Stimulated activated CD4-positive, alpha-beta T cell treated with anti-CD3 and anti-CD28 coated beads, Interleukin-2, amount 100 ng/mL, for 48 hours (primary cell): ENCODE measurements around the gene CCDC57.

ENCODE experiments used
- DNase-seq, 2 donors: peaks; one replicate each; pipeline ENCODE4 v3.0.0-alpha.2; 2020

Gene CCDC57

DNA sequence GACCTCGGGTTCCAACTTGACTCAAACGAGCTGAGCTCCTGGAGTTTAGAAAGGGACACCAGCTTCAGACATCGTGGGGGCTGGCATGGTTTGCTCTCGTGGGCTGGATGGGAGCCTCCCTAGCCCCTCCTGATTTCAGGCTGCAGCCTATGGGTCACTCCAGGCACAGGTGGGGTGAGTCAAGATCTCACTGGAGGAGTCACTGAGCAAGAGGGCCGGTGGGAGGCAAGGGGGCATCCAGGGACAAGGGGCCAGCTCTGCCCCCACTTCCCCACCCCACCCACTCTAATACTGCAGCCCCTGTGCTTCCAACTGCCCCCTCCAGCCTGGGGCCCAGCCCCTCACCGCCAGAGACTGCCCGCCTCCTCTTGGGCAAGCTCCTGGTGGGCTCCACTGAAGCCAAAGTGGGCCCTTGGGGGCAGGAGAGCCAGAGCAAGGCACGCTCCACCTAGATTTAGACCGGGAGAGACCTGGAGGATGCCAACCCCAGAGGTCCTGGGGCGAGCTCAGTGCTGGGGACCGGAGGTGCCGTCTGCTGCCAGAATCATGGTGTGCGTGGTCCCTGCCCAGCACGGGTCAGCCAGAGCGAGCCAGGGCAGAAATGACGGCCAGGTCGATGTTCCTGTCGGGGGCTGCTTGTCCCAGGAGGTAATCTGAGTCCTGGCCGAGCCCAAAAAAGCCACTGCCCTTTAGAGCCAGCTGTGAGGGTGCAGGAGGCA lies 22.6 kb upstream of the CCDC57 start:
- no peak for DNase-seq

DNA sequence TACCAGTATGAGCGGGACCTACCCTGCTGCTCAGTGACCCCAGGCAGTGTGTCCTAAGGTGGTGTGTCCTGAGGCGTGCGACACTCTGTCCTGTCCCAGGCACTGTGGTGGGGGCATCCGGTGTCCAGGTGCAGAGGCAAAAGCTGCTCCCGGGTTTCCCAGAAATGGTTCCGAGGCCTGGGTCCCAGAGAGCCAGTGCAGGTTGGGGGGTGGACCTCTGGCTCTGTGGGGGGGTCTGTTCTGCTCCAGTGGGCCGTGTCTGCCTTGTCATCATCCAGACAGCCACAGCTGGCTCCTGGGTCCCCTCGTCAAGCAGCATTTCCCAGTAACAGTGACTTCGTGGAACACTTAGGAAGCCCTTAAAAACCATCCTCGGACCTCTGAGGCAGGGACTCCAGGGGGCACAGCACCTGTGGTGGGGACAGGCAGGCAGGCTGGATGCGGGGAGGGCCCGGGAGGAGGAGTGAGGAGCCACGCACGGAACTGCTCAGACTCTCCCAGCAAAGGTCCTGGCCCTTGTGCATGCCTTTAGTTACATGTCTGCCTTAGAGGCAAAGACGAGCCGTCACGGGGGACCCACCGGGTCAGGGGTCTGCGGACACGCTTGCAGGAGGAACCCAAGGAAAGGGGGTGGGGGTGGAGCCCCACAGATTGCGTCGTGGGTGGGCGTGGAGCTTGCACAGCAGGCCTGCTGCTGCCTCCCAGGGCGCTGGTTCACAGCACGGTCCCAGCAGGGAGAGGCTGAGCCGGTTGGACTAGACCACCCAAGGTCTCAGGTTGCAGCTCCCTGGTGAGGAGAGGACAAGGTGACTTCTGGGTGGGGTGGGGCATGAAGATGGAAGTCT lies 21.8 kb upstream of the CCDC57 start:
- DNase-seq: no peak

DNA sequence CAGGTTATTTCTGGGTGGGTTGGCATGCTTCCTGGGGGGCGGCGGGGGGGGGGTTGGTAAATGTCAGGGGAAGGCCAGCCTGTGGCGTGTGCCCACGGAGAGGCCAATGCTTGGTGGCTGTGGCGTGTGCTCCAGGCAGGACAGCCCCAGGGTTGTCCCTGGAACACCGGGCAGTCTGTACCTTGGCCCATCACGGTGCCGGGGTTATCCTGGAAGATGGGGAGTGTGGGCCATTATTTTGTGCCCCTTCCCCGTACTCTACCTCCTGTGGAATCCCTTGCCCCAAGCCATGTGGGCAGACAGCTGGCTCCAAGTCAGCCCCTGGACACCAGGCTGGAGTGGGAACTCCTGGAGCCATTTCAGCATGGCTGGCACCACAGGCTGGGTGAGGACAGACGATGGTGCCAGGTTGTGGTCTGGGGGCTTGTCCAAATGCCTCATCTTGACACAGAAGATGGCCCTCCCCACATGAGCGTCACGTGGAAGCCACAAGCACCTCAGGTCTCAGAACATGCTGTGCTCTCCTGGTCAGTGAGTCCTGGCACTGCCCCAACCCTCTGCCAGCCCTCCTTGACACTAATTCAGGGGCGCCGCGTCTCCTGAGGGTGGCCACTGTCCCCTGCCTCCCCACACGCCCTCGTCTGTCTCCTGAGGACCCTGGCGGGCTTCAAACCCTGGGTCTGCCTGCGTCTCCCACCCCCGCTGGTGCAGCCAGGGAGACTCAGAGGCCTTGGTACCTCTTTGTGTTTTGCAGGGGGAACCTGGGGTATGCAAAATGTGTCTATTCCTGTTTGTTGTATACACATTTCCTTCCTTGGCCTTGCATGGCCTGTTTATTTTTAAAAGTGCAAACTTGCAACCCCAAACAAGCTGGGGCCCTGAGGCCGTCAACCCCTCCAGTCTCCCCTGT lies 20.5 kb upstream of the CCDC57 start:
- DNase-seq: no peak

DNA sequence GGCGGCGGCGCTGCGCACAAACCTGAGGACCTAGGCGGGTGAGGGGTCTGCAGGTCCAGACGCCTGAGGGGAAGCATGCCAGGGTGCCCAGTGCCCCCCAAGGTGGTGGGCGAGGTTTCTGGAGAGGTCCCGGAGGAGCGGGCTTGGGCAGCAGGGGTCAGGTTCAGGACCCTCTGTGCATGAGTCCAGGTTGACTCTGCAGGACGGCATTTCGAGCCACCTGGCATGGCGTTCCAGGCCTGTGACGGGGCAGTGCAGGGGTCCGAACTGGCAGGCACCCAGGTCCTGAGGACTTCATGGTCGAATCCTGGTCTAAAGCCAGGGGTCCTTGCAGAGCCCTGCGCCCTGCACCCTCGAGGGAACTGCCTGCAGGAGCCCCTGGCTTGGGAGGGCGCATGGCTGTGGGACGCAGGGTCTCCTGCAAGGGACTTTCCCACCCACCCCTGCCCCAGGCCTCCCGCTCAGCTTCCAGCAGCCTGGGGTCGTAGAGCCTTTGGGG lies 19.7 kb upstream of the CCDC57 start:
- DNase-seq: no peak

DNA sequence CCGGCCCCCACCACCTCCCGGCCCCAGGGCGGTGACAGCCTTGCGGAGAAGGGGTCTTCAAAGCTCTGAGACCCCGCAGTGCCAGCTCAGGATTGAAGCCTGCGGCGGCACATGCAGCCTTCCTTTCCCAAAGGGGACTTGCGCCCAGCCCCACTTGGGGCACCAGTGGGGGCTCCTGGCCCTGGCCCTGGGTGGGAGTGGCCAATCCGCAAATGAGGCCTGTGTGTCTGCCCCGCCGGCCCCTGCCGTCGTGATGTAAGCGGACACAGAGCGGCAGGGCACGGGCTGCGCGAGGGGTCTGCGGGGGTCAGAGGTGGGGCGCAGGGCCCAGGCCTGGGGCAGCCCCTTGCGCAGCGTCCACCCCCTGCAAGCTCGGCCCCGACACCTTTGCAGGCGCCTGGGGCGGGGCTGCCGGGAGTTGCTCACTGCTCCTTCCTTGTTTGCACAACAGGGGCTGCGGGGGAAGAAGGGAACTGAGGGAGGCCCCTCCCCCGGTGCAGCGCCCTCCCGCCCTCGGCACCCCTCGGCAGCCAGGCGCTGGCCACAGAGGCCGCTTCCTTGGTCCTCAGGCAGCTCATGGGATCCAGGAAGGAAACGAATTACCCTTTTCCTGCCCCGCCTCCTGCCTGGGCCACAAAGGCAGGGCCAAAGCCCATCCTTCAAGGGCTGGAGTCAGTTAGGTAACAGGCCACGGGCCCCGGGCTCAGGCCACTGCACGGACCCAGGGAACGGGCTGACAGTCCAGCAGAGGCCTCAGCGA lies 19.1 kb upstream of the CCDC57 start:
- DNase-seq: no peak

DNA sequence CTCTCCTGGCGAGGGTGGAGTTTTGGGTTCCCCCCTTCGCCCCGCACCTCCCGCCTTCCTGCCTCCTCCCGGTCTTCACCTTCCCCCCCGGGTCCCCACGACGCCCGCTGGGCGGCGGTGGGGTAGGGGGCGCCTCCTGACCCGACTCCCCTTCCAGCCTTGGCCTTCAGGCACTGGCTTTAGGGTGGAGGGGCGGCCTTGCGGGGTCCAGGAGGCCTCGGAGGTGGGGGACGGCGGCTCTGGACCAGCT lies 18.6 kb upstream of the CCDC57 start:
- DNase-seq: no peak

DNA sequence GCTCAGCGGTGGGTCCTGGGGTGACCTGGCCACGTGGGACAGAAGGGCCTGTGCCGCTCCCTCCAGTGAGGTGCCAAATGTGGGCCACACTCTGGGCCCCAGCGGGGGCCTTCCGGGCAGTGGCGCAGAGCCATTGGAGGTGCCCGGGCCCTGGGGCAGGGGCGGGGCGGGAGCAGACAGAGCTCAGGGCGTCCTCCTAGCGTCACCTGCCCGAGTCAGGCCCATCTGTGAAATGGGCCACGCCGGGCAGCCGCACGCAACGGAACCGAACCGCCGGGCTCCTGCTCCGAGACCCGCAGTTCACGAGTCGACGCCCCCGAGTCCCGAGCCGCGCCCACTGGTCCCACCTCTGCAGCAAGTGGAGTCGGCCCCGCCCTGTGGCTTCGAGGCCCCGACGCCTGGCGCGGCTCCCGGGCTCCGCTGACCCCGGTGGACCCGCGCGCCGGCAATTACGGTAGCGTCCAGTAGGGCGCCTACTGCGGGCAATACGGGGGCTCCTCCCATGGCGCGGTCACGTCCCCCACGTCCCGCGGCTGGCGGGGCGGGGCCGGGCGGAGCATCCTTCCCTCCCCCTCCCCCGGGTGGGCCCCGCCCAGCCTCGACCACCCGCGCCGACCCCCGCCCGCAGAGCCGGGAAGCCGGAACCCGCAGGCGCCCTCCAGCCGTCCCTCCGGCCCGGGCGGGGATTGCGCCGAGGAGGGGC lies 18.1 kb upstream of the CCDC57 start:
- peak in 1 of 2 donors; percentile 63 for DNase-seq

DNA sequence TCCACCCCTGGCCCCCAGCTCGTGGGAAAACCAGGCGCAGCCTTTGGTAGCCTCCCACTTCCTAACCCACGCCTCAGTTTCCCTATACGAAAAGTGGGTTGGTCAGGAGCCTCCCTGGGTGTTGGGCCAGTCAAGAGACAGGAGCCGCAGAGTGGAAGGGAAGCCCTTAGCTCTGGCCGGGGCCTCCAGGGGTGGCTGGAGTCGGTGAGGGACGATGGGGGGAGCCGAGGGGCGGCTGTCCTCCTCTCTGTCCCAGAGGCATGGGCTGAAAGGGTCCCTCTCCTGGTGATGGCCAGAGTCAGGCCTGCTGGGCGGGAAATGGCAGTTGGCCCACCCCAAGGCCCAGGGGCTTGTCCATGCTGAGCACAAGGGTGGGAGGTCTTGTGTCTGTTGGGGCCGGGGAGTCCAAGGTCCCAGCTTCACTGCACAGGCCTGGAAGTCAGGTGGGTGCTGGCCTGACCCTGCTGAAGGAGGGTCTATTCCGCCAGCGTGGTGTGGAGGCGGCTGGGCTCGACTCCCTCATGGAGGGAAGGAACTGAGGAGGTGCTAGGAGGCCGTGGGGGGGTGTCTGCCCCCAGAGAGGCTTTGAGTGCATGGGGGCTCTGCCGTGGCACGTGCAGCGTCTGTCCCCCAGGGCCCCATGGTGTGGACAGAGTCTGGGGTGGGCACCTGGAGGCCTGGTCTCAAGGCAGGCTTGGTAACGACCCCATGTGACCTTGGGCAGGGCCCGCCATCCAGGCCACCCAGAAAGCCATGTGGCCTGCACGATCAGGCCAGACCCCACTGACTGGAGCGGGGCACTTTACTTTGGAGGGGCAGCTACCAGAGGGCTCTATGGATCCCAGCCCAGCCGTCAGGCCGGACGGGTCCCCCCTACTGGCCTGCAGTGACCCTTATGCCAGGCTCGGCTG lies 17.3 kb upstream of the CCDC57 start:
- DNase-seq: no peak

DNA sequence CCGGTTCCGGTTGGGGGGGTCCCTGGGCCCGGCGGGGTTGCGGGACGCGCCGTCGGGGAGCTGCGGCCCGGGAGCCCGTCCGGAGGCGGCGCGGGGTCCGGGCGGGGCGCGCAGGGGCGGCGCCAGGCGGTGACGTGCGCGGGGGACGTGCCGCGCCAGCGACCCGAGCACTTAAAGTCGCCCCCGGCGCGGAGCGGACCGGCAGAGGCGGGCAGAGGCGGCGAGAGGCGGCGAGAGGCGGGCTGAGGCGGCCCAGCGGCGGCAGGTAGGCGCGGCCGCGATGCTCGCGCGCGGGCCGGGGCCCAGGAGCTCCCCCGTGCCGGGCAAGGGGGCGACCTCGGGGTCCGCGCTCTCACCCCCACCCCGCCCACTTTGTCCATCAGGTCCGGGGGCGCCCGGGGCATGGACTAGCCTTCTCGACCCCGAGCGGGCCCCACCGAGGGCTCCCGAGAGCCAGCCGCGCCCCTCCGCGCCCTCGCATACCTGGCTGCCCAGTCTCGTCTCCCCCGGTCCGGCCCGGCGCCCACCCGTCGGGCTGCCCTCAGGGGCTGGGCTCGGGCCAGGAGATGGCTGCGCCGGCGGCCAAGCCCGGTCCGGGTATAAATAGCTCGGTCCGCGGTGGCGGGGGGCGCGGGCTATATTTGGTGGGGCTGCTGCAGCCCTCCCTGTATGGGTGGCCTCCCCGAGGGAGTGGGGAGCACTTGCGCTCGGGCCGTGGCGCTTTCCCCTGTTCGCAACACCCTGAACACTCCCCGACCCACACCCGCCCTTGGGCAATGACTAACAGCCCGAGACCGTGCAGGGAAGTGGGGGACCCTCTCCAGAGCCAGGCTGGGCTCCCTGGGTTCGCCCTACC lies 16.4 kb upstream of the CCDC57 start, which contains the start of gene SLC16A3:
Gene SLC16A3 (plus strand): TSS at position 201 of the 856 bp plus-strand sequence. CDS start 6,967 bp downstream, outside the sequence.
- DNase-seq: peak in 1 of 2 donors; percentile 67

DNA sequence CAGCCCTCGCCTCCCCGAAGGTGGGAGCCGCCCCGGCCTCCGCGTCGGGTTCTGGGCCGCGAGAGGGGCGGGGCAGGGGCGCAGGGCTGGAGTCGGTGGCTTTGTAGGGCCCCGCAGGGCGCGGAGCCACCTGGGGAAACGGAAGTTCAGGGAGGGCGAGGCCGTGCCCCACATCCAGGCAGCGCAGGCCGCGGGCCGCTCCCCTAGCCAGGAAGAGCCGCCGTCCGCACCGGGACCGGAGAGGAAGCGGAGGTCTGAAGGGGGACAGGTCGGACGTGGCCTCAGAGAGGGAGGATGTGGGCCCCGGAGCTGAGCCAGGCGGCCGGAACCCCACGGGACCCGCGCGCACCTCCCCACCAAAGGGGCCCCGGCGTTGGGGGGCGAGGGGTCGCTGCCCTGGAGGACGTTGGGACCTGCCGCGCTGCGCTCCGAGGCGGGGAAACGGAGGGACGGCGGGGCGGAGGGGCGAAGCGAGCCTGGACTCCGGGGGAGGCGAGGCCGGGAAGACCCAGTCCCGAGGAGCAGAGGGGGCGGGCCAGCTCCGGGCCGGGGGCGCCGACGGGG lies 15.7 kb upstream of the CCDC57 start:
- DNase-seq: no peak

DNA sequence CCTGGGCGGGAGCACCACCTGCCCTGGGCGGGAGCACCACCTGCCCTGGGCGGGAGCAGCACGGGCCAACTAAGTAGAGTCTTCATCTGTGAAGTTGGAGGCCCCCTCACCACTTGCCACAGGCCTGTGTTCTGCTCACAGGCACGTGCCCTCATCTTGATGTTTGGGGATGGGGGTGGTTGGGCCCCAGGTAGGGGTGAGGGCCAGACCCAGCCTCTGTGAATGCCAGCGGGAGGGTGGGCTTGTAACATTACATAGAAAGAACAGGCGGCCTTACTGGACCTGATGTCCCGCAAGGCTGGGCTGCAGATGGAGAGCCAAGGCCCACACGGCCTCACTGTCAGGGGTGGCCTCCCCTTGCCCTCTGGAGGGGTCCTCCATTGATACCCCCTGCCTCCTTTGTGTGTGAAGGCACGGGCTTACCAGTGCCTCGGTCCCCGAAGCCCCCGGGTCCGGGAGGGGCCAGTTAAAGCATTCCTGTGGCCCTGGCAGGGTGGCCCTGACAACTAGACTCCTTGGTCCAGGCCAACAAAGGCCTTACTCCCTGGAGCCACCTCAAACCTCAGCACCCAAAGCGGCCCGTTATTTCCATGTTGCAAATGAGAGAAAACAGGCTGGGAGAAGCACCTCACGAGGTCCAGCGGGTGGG lies 15.1 kb upstream of the CCDC57 start:
- no peak for DNase-seq

DNA sequence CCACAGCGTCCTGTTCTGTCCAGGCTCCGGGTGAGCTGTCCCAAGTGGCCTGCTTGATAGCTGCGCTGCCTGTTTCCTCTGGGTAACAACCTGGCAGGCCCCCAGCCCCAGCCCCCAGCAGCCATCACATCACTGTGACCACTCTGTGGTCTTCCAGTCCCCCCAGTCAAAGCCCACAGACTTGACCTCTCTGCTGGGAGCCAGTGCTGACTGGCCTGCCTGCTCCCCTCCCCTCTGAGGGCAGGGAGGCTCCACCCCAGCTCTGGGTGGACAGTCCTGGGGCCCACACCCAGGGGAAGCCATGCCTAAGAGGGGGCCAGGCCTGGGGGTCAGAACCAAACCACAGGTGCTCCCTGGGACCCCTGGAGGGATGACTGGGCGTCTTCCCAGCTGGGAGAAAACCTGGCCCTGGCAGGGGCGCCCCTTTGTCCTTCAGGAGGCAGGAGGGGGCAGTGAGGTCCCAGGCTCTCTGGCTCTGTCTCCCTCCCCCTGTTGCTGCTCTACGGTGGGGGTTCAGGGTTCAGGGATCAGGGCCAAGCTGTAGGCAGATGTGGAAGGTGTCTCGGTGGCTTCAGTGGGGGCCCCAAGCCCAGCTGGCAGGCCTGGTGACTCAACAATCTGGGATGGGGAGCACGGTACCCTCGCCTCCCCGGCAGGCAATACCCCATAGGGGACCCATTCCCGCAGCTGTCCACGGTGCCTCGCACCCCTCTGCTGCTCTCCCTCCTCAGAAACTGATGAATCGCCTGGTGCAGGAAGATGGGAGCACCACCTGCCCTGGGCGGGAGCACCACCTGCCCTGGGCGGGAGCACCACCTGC lies 14.4 kb upstream of the CCDC57 start:
- no peak for DNase-seq

DNA sequence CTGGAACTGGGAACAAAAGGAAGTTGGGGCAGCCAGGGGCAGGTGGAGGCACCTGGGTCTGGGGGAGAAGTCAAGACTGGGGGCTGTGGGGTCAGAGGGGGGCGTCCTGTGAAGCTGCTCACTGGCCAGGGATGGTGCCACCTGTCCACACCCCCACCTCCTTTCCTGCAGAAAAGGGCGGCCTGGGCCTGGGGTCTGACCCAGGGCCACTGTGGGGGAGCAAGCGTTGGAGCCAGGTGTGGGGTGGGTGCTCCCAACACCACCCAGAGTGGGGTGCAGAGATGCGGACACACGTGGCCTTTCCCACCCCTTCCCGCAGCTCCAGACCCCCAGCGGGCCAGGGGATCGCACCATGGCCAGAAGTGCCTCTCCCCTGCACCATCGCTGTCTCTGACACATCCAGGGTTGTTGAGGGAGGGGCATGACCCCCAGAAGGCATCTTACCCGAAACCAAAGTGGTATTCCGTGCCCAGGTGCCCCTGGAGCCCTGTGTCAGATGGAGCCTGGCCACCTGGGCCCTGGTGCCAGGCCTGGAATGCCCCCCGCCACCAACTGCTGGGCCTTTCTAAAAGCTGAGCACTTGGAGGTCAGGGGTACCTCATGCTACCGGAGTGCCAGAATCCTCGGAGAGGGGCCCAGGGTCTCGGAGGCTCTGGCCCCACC lies 13.6 kb upstream of the CCDC57 start:
- no peak for DNase-seq

DNA sequence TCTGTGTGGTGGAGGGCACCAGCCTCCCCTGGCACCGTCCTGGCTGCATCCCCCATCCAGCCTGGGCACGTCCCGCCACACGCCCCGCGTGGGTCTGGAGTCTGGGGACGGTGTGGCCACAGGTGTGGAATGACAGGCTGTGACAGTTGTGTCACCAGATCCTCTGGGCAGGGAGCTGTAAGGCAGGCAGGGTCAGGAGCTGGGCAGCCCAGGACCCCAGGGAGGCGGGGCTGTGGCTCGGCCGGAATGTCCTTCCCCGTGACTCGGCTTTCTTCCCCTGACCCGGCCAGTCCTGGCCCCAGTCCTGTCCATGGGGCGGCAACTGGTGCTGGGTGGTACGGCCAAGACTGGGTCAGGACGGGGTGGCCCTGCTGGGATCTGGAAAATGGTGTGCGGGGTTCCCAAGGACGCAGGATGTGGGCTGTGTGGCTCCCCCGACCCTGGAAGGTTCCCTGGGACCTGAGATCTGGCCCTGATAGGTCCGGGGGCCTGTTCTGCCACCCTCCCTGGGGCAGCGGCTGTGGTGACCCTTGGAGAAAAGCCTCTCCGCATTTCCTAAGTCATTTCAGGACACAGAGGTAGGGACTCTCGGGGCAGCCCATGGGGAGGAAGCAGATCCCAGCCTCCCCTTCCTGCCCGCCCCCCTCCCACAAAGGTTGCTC lies 12.9 kb upstream of the CCDC57 start:
- no peak for DNase-seq

DNA sequence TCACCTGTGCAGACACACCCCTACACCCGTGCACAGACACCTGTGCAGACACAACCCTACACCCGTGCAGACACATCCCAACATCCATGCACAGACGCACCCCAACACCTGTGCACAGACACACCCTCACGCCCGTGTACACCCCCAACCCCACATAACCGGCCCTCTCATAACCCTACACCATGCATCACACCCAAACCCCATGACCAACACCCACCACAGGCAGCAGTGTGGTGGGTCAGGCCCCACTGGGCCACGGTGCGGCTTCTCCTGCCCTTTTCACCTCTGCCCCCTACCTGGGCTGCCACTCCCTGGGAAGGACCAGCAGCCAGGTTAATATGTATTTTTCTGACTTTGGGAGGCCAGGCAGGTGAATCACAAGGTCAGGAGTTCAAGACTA lies 12.0 kb upstream of the CCDC57 start:
- DNase-seq: no peak

DNA sequence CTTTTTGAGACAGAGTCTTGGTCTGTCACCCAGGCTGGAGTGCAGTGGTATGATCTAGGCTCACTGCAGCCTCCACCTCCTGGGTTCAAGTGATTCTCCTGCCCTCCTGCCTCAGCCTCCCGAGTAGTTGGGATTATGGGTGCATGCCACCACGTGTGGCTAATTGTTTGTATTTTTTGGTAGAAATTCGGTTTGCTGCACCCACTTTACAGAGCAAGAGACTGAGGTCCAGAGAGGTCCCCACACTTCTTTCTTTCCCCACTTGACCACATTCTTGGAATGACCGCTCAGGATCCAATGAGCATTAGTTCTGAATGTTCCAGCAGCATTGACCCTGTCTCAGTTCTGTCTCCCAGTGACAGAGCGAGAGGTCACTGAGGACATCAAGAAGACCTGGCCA lies 10.9 kb upstream of the CCDC57 start:
- no peak for DNase-seq

DNA sequence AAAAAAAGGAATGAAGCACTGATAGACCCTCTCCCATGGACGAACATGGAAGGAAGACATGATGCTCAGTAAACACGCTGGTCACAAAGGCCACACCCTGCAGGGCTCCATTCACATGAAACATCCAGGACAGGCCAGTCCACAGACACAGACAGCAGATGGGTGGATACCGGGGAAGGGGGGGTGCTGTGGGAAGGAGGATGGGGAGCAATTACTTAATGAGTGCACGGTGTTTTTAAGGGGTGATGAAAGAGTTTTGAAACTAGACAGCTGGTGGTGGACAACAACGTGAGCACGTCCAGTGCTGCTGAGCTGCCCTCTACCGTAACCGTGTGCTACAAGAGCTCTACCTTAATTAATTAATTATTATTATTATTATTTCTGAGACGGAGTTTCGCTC lies 10.2 kb upstream of the CCDC57 start:
- no peak for DNase-seq
